ENCODE data around the gene MAPT.

Gene MAPT

GRCh38 chr17:45973099-45973780 lies 78.9 kb downstream of the MAPT start:
- TF ChIP-seq, protein P1, sequence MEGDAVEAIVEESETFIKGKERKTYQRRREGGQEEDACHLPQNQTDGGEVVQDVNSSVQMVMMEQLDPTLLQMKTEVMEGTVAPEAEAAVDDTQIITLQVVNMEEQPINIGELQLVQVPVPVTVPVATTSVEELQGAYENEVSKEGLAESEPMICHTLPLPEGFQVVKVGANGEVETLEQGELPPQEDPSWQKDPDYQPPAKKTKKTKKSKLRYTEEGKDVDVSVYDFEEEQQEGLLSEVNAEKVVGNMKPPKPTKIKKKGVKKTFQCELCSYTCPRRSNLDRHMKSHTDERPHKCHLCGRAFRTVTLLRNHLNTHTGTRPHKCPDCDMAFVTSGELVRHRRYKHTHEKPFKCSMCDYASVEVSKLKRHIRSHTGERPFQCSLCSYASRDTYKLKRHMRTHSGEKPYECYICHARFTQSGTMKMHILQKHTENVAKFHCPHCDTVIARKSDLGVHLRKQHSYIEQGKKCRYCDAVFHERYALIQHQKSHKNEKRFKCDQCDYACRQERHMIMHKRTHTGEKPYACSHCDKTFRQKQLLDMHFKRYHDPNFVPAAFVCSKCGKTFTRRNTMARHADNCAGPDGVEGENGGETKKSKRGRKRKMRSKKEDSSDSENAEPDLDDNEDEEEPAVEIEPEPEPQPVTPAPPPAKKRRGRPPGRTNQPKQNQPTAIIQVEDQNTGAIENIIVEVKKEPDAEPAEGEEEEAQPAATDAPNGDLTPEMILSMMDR (IDR thresholded peaks at IDR 0.05; ENCODE audit: low read depth, low read length, missing control alignments) = no peak
- DNase-seq (ENCODE audit: extremely low read depth, low read depth) = no peak
- H3K4me3 ChIP-seq (replicated peaks; ENCODE audit: low read depth, low read length) = no peak overlapping the region

DNA sequence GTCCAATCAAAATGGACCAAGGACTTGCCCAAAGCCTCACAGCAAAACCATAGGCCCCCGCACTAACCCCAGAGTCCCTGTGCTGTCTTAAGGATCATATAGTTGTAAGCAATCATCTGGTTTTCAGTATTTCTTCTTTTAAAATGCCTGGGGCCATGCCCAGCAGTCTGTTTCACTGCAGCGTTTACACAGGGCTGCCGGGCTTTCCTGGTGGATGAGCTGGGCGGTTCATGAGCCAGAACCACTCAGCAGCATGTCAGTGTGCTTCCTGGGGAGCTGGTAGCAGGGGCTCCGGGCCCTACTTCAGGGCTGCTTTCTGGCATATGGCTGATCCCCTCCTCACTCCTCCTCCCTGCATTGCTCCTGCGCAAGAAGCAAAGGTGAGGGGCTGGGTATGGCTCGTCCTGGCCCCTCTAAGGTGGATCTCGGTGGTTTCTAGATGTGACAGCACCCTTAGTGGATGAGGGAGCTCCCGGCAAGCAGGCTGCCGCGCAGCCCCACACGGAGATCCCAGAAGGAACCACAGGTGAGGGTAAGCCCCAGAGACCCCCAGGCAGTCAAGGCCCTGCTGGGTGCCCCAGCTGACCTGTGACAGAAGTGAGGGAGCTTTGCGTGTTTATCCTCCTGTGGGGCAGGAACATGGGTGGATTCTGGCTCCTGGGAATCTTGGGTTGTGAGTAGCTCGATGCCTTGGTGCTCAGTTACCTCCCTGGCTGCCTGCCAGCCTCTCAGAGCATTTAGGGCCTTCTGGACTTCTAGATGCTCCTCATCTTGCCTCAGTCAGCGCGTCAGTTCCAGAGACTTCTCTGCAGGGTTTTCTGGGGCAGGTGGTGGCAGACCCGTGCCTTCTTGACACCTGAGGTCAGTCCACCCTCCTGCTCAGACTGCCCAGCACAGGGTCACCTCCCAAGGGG lies 79.8 kb downstream of the MAPT start:
- TF ChIP-seq, protein P1 (IDR thresholded peaks at IDR 0.05; ENCODE audit: low read depth, low read length, missing control alignments) = no peak
- H3K4me3 ChIP-seq (replicated peaks; ENCODE audit: low read depth, low read length) = no peak overlapping the region
- no peak for DNase-seq (ENCODE audit: extremely low read depth, low read depth)

DNA sequence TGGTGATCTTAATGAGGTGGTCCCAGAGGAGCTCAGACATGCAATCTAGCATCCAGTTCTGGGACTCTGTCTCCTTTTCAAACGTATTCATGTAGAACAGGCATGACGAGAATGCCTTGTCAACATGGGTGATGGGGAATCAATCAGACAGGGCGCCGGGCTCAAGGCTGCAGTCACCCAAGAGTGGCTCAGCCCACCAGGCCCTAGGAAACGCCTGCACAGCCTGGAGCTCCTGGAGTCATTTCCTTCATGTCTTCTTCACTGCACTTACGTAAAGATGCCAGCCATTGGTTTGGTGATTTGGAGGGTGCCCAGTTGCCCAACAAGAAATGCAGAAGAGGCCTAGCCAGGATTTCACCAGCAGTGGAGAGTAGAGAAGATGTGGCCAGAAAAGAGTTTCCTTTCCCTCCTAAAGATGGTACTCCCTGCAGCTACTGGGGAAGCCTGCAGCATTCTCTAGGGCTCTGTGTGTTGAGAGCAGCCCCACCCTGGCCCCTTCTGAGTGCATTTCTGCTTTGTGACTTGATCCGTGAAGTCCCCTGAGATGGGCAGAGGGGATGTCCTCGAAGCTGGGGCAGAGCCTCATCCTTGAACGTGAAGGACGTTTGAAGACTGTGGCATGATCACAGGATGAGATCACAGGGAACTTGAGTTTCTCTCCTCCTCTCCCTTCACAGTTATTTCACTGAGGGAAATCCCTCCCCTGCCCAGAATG lies 80.7 kb downstream of the MAPT start:
- TF ChIP-seq, protein P1 (IDR thresholded peaks at IDR 0.05; ENCODE audit: low read depth, low read length, missing control alignments) = no peak
- H3K4me3 ChIP-seq (replicated peaks; ENCODE audit: low read depth, low read length) = no peak overlapping the region
- DNase-seq (ENCODE audit: extremely low read depth, low read depth) = no peak

GRCh38 chr17:45975640-45976295 lies 81.4 kb downstream of the MAPT start:
- TF ChIP-seq, protein P1 (IDR thresholded peaks at IDR 0.05; ENCODE audit: low read depth, low read length, missing control alignments) = no peak
- no peak overlapping the region for H3K4me3 ChIP-seq (replicated peaks; ENCODE audit: low read depth, low read length)
- DNase-seq (ENCODE audit: extremely low read depth, low read depth) = no peak

- TF ChIP-seq, protein P1 (IDR thresholded peaks at IDR 0.05; ENCODE audit: low read depth, low read length, missing control alignments) = no peak
- no peak overlapping the region for H3K4me3 ChIP-seq (replicated peaks; ENCODE audit: low read depth, low read length)
- DNase-seq (ENCODE audit: extremely low read depth, low read depth) = no peak
Observed at GRCh38 chr17:45976391-45976754, 82.0 kb downstream of the MAPT start.

GRCh38 chr17:45976755-45977505 lies 82.6 kb downstream of the MAPT start:
- TF ChIP-seq, protein P1 (IDR thresholded peaks at IDR 0.05; ENCODE audit: low read depth, low read length, missing control alignments) = no peak
- H3K4me3 ChIP-seq (replicated peaks; ENCODE audit: low read depth, low read length) = no peak overlapping the region
- DNase-seq (ENCODE audit: extremely low read depth, low read depth) = no peak

Measured in HFF-Myc (cell line).